ENCODE measurements around the gene AFAP1. TPM values are rescaled to one million over a fixed set of nuclear protein-coding genes. Genes with fewer than 3 reads are reported as not detected.
A peak's percentile ranks its signal among the peaks of the same experiment; 100 is the strongest.

The AFAP1 gene
- total and polyA plus RNA-seq, 2 donors (not counting 3 experiments of a cell fraction or from before 2014, with no cell fraction given): 32.3 to 103 TPM

DNA sequence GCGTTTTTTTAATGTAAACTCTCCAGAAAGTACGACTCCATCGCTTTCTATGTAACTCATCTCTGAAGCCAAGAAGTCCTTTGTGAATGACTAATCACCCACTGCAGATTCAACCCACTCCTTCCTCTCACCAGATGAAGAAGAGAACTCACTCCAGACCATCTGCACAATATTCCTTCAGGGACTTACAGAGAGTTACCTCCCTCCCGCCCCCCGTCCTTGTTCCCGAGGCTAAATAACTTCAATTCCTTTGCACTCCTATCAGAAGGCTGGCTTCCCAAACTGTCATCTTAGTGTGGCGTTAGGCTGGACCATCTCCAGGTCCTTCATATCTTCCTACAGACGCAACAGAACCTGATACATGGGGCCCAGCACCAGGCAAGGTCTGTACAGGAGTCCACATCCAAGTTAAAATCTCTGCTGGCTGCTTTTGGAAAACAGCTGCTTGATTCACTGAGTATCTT is 82.4 kb downstream of the AFAP1 start:
- Histone ChIP-seq H3K9me3 (replicated peaks; ENCODE audit: control insufficient read depth, insufficient read depth, low read length) (no peaks in the 10 kb centered on the region), H3K4me1 (ENCODE audit: control insufficient read depth, extremely low read depth, insufficient read depth, low read length) (peaks cover 61% of the 10 kb centered on the region), H4K20me1 (replicated peaks; ENCODE audit: control insufficient read depth, extremely low read depth, insufficient read depth, low read length) (no peaks in the 10 kb centered on the region), H3K27me3 (ENCODE audit: control insufficient read depth in 2 of 2, insufficient read depth in 2 of 2, low read length in 2 of 2) (no peaks in the 10 kb centered on the region), H3K4me2 (ENCODE audit: insufficient read depth, low read length) (peak overlapping the region; percentile 14), H3K79me2 (ENCODE audit: control insufficient read depth, insufficient read depth, low read length) (peaks cover 84% of the 10 kb centered on the region), H3K36me3 (ENCODE audit: control insufficient read depth in 2 of 2, extremely low read depth in 1 of 2, insufficient read depth in 2 of 2, low read length in 2 of 2) (peaks cover 6 to 16% of the 10 kb centered on the region in 2 experiments), H3K4me3 (replicated peaks in 1 of 3; ENCODE audit: insufficient read depth in 1 of 3, low read depth in 1 of 3, low read length in 3 of 3) (no peak overlapping the region), H3K9me1 (replicated peaks; ENCODE audit: control insufficient read depth, extremely low read depth, insufficient read depth, low read length) (no peaks in the 10 kb centered on the region), H2AFZ (ENCODE audit: low read depth, low read length) (no peak overlapping the region), H3K27ac (ENCODE audit: insufficient read depth, low read depth, low read length) (peak overlapping the region; percentile 46), H3K9ac (replicated peaks; ENCODE audit: extremely low read depth, insufficient read depth, low read length) (peak overlapping the region; percentile 46)
- no TSS peak for BruUV-seq (replicated peaks)
- no peak for FAIRE-seq
- ChIA-PET CTCF (interaction anchor here (0.6 kb wide), 1 partner anchor 39 kb away, joined by 4 read pairs; no protein-coding TSS in a partner anchor), POLR2A (no interaction called here)
- TF ChIP-seq JUN (IDR thresholded peaks at IDR 0.05; ENCODE audit: borderline replicate concordance, insufficient read depth, insufficient read length, low read depth) (peak; percentile 40), MYC (IDR thresholded peaks at IDR 0.05; ENCODE audit: low read depth, low read length) (no peak), FOS (IDR thresholded peaks at IDR 0.05; ENCODE audit: borderline replicate concordance, insufficient read depth, low read length) (peak; percentile 20), CTCF (IDR thresholded peaks at IDR 0.05; ENCODE audit: extremely low read depth in 1 of 2, insufficient read depth in 1 of 2, low read depth in 1 of 2, low read length in 2 of 2) (no peak), POLR2A (IDR thresholded peaks at IDR 0.05; ENCODE audit: low read depth, low read length) (no peak)
- intact Hi-C loops (cut with micrococcal nuclease) (loop anchor here (1.0 kb wide), 1 partner anchor 99 kb away; no protein-coding TSS in a partner anchor), dilution Hi-C loops (cut with MboI; ENCODE audit: extremely low pct_ligation_motif_present, low sequenced_read_pairs) (no loop called here)
- DNase-seq (ENCODE audit: low read depth, low spot score): peak; percentile 61

DNA sequence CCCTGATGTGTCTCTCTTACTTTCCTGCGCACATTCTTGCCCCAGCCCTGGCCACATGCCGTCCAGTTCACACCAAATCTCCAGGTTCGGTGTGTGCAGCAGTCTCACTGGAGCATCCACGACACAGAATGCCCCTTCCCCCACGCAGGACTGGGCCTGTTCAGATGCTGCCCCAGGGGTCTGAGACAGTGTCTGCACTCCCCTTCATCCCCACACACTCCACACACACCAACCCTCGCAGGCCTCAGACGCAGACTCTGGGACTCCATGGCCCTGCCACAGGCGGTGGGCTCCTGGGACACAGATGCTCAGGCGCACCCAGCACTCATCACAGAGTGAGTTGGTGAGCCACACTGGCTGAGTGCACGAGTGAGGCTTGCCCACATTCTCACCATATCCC is 83.9 kb downstream of the AFAP1 start:
- dilution Hi-C loops (cut with MboI; ENCODE audit: extremely low pct_ligation_motif_present, low sequenced_read_pairs) (no loop called here), intact Hi-C loops (cut with micrococcal nuclease) (no loop called here)
- Histone ChIP-seq H2AFZ (ENCODE audit: low read depth, low read length) (no peak overlapping the region), H3K27me3 (ENCODE audit: control insufficient read depth in 2 of 2, insufficient read depth in 2 of 2, low read length in 2 of 2) (no peaks in the 10 kb centered on the region), H3K4me1 (ENCODE audit: control insufficient read depth, extremely low read depth, insufficient read depth, low read length) (peaks cover 48% of the 10 kb centered on the region), H4K20me1 (replicated peaks; ENCODE audit: control insufficient read depth, extremely low read depth, insufficient read depth, low read length) (no peaks in the 10 kb centered on the region), H3K27ac (ENCODE audit: insufficient read depth, low read depth, low read length) (peak overlapping the region; percentile 13), H3K4me3 (replicated peaks in 1 of 3; ENCODE audit: insufficient read depth in 1 of 3, low read depth in 1 of 3, low read length in 3 of 3) (no peak overlapping the region), H3K79me2 (ENCODE audit: control insufficient read depth, insufficient read depth, low read length) (peaks cover 97% of the 10 kb centered on the region), H3K9me1 (replicated peaks; ENCODE audit: control insufficient read depth, extremely low read depth, insufficient read depth, low read length) (no peaks in the 10 kb centered on the region), H3K9me3 (replicated peaks; ENCODE audit: control insufficient read depth, insufficient read depth, low read length) (no peaks in the 10 kb centered on the region), H3K4me2 (ENCODE audit: insufficient read depth, low read length) (no peak overlapping the region), H3K36me3 (ENCODE audit: control insufficient read depth in 2 of 2, extremely low read depth in 1 of 2, insufficient read depth in 2 of 2, low read length in 2 of 2) (peaks cover 6 to 26% of the 10 kb centered on the region in 2 experiments), H3K9ac (replicated peaks; ENCODE audit: extremely low read depth, insufficient read depth, low read length) (no peak overlapping the region)
- no peak for TF ChIP-seq POLR2AphosphoS5 (IDR thresholded peaks at IDR 0.05; ENCODE audit: insufficient read depth, low read depth, low read length)
- no peak for TF ChIP-seq EZH2 (IDR thresholded peaks at IDR 0.05; ENCODE audit: borderline replicate concordance, low read depth, low read length, severe bottlenecking)
- no peak for TF ChIP-seq FOS (IDR thresholded peaks at IDR 0.05; ENCODE audit: borderline replicate concordance, insufficient read depth, low read length)
- TF ChIP-seq POLR2A (IDR thresholded peaks at IDR 0.05; ENCODE audit: low read depth, low read length): no peak
- no peak for TF ChIP-seq GATA2 (IDR thresholded peaks at IDR 0.05; ENCODE audit: insufficient read depth, insufficient read length, low read depth, low read length)
- no peak for TF ChIP-seq MYC (IDR thresholded peaks at IDR 0.05; ENCODE audit: low read depth, low read length)
- no peak for TF ChIP-seq CTCF (IDR thresholded peaks at IDR 0.05; ENCODE audit: extremely low read depth in 1 of 2, insufficient read depth in 1 of 2, low read depth in 1 of 2, low read length in 2 of 2)
- TF ChIP-seq JUN (IDR thresholded peaks at IDR 0.05; ENCODE audit: borderline replicate concordance, insufficient read depth, insufficient read length, low read depth): no peak
- TF ChIP-seq, protein P1, sequence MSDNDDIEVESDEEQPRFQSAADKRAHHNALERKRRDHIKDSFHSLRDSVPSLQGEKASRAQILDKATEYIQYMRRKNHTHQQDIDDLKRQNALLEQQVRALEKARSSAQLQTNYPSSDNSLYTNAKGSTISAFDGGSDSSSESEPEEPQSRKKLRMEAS (IDR thresholded peaks at IDR 0.05; ENCODE audit: insufficient read depth, insufficient read length): no peak
- FAIRE-seq (no peak), DNase-seq (ENCODE audit: low read depth, low spot score) (no peak)
- ChIA-PET CTCF (interaction anchor here (1.0 to 1.4 kb wide), 3 partner anchors 10 to 54 kb away, joined by 3 to 4 read pairs (median 3); no protein-coding TSS in a partner anchor), POLR2A (no interaction called here)
- no TSS peak for BruUV-seq (replicated peaks)
